GM12878 (cell line): Measurements from ENCODE around the gene MOB2.

ENCODE experiments used
- ESRRA ChIP-seq: IDR thresholded peaks from 2 replicates; pipeline ENCODE4 v1.6.1; 2012; ENCODE audit warnings: mild to moderate bottlenecking, low read length, improper control_type of control experiment
- NFXL1 ChIP-seq: fragments of 450-650 bp; IDR thresholded peaks from 2 replicates; pipeline ENCODE4 v1.6.1; 2017; ENCODE audit warnings: antibody characterized with exemption, mild to moderate bottlenecking, borderline replicate concordance
- POLR2A ChIP-seq: IDR thresholded peaks from 2 replicates; pipeline ENCODE4 v1.6.1; 2011; ENCODE audit warnings: low read depth, mild to moderate bottlenecking, low read length
- POLR2AphosphoS5 ChIP-seq: IDR thresholded peaks from 2 replicates; pipeline ENCODE4 v1.6.1; 2011; ENCODE audit warnings: mild to moderate bottlenecking, low read length, inconsistent platforms
- RAD21 ChIP-seq: IDR thresholded peaks from 2 replicates; pipeline ENCODE4 v1.6.1; 2011; ENCODE audit warnings: mild to moderate bottlenecking, low read depth, low read length, moderate library complexity; ENCODE audit not compliant: insufficient read depth
- TAF1 ChIP-seq: IDR thresholded peaks from 2 replicates; pipeline ENCODE4 v1.6.1; 2011; ENCODE audit warnings: mild to moderate bottlenecking, low read depth, low read length, borderline replicate concordance
- YBX1 ChIP-seq: fragments of 450-650 bp; IDR thresholded peaks from 2 replicates; pipeline ENCODE4 v1.6.1; 2016; ENCODE audit warnings: antibody characterized with exemption
- ZNF274 ChIP-seq: IDR thresholded peaks from one replicate; pipeline ENCODE4 v1.8.0; 2011; ENCODE audit not compliant: insufficient read length, insufficient read depth
- TF ChIP-seq, protein P1 (sequence below), 3 experiments: IDR thresholded peaks in 2 of 3; conservative IDR thresholded peaks in 1 of 3; 2 replicates each; pipeline ENCODE4 v1.5.1; 2011; ENCODE audit warnings: low read depth in 3 of 3, low read length in 3 of 3, mild to moderate bottlenecking in 3 of 3, control low read depth in 2 of 3, moderate library complexity in 2 of 3, inconsistent platforms in 1 of 3, mixed read lengths in 1 of 3; ENCODE audit not compliant: control insufficient read depth in 2 of 3, insufficient read depth in 1 of 3; ENCODE audit errors: extremely low read depth in 1 of 3
- TF ChIP-seq, protein P2 (sequence below): IDR thresholded peaks from 2 replicates; pipeline ENCODE4 v1.6.1; 2012; ENCODE audit warnings: low read depth, low read length, improper control_type of control experiment

DNA sequence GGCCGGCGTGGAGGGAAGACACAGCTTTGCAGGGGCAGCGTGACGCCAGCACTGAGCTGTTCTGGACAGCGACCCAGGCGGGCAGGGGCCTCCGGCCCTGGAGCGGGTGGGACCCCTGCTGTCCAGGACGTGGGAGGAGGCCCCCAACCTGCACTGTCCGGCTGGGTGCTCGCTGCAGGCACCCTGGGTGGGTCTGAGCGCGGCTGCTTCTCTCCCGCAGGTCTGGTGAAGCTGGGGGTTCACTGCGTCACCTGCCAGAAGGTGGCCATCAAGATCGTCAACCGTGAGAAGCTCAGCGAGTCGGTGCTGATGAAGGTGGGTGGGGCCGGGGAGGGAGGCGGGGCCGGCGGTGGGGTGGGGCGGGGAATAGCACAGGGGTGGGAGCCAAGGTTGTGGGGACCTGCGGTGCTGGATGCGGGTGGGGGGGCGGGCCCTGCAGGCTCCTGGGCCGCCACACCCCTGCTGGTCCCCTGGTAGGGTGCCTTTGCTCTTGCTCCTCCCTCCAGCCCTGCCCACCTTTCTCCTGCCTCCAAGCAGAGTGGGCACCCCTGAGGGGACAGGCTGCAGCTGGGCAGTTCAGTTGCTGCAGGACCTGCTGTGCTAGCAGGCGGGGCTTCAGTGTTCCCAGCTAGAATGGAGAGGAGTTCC lies 50.6 kb downstream of the MOB2 start:
- TF ChIP-seq, protein P1, sequence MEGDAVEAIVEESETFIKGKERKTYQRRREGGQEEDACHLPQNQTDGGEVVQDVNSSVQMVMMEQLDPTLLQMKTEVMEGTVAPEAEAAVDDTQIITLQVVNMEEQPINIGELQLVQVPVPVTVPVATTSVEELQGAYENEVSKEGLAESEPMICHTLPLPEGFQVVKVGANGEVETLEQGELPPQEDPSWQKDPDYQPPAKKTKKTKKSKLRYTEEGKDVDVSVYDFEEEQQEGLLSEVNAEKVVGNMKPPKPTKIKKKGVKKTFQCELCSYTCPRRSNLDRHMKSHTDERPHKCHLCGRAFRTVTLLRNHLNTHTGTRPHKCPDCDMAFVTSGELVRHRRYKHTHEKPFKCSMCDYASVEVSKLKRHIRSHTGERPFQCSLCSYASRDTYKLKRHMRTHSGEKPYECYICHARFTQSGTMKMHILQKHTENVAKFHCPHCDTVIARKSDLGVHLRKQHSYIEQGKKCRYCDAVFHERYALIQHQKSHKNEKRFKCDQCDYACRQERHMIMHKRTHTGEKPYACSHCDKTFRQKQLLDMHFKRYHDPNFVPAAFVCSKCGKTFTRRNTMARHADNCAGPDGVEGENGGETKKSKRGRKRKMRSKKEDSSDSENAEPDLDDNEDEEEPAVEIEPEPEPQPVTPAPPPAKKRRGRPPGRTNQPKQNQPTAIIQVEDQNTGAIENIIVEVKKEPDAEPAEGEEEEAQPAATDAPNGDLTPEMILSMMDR (IDR thresholded peaks at IDR 0.05 in 2 of 3, conservative IDR thresholded peaks at IDR 0.05 in 1 of 3; ENCODE audit: control insufficient read depth in 2 of 3, extremely low read depth in 1 of 3, insufficient read depth in 1 of 3, low read depth in 3 of 3, low read length in 3 of 3), result no peak
- TF ChIP-seq ZNF274, result no peak
- TF ChIP-seq NFXL1, result no peak
- TF ChIP-seq TAF1, result no peak
- TF ChIP-seq ESRRA, result no peak
- no peak for TF ChIP-seq POLR2A
- no peak for TF ChIP-seq YBX1
- no peak for TF ChIP-seq POLR2AphosphoS5
- TF ChIP-seq, protein P2, sequence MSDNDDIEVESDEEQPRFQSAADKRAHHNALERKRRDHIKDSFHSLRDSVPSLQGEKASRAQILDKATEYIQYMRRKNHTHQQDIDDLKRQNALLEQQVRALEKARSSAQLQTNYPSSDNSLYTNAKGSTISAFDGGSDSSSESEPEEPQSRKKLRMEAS, result no peak
- no peak for TF ChIP-seq RAD21
